HG03571 (cell line): ENCODE results near the gene ARPC5L.
A peak's percentile ranks its signal among the peaks of the same experiment; 100 is the strongest.
"Not testable (repeated sequence)": the region's sequence is repeated elsewhere in the genome, so short reads cannot be mapped to it uniquely, and the experiment has no call there.

Experiments
- ATAC-seq: cut with Tn5 transposase; IDR thresholded peaks from one replicate; pipeline ENCODE4 v1.9.1; 2021; ENCODE audit not compliant: unreplicated experiment

ARPC5L gene

DNA sequence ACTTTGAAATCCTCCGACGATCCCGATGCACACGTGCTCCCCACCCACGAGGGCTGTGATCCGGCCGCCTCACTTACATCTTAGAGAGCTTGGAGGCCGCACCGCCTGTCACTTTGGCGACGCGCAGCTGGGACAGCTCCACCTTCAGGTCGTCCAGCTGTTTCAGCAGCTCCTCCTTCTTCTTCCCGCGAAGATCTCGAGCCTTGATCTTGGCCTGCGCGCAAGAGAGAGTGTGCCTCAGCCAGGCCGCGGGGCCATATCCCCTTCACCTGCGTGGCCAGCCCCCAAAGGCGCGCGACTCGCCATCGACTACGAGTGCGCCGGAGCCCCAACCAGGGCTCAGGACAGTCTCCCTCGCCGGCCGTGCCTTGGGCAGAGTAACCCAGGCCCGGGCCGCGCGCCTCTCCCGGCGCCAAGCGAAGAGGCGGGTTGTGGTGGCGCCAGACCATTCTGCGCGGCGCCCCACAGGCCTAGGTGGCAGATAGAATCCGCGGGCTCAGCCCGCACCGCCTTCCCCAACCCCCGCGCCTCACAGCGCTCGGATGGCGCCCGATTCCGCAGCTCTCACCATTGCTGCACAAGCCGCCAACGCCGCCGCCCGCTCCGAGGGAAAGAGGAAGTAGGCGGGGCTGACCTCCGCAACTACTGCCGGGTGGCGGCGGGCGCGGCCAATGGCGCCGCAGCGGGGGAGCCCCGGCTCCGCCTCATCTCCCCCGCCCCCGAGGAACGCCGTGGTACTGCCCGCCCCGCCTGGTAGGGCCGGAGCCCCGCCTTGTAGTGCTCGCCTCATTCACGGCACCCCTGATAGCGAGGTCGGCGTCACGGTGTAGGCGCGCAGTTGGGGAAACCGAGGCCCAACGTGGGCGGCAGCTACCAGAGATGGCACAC is at the start of gene ARPC5L, which contains the start of gene RPL35:
Gene ARPC5L, plus strand, starts transcription at position 789 of the 888 bp plus-strand sequence. CDS start 7,161 bp downstream, outside the sequence.
Gene RPL35, minus strand, starts transcription at position 616 of the 888 bp plus-strand sequence. Its CDS starts 45 bp downstream, at position 571.
- peak; percentile 88 for ATAC-seq

DNA sequence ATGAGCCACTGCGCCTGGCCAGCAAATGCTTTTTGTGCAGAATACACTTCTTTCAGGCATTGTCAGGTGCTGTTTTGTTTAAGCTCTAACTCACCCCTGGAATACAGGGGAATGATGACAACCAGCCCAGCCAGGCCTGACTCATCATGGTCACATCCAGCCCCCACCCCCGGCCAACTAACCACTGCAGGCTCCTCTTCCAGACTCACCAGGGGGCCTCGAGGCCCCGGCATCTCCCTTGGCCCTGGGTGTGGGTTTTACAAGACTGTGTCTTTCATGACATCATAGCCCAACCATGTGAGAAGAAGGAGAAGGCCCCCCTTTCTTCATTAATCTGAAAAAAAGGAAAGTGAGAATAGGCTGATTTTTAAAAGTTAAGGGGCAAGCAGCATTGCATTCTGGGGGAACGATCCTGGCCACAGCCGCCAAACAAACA is 49.5 kb upstream of the ARPC5L start:
- no peak for ATAC-seq

DNA sequence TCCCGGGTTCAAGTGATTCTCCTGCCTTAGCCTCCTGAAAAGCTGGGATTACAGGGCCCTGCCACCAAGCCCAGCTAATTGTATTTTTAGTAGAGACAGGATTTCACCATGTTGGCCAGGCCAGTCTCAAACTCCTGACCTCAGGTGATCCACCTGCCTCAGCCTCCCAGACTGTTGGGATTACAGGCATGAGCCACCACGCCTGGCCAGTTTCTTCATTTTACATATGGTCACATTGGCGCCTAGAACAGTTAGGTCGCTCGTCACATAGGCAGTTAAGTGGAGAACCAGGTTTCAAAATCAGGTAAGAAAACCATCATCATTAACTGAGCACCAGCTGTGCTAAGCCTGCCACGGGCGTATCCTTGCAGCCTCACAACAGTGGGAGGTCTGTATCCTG is 48.9 kb upstream of the ARPC5L start:
- no peak for ATAC-seq

DNA sequence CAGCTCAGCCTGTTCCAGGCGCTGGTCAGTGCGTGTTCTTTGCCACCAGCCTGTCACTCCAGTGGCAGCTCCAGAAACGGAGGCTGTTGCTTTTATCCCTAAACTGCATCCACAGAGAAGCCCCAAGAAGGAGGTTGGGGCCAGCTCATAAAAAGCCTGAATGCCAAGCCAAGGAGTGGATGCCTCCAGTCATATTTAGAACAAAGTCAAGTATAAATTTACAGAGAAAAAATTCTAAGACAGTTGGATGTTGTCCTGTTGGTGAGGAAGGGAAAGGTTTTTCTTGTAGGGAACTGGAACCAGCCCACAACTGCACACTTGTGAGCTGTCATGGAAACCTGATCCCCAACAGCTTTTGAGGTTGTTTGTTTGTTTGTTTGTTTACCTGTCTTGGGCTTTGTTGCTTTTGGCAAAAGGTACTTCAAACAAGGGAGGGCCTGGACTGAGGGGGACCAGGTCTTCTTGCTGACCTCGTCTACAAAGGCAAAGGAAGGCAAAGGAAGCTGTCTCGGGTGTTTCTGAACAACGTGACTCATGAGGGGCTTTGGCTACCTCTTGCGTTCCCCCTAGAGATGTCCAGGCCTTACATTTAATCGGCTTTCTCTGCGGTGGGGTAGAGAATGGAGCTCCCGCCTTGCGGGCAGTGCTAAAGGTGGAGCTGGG is 48.3 kb upstream of the ARPC5L start:
- ATAC-seq, result no peak

DNA sequence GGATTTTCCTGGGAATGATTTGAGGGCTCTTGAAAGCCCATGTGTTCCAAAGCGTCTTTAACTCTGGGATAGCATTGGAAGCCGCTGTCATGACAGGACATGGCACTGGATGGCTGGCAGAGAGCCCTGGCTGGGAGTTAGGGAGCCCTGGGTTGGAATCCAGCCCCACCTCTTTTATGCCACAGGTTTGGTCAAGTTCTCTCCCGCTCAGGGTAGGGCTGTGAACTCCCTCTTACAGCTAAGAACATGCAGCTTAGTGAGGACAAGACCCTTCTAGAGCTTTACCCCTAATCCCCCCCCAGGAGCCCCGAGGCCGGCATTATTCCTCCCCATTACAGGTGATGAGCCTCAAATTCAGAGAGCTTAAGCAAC is 47.8 kb upstream of the ARPC5L start:
- no peak for ATAC-seq

DNA sequence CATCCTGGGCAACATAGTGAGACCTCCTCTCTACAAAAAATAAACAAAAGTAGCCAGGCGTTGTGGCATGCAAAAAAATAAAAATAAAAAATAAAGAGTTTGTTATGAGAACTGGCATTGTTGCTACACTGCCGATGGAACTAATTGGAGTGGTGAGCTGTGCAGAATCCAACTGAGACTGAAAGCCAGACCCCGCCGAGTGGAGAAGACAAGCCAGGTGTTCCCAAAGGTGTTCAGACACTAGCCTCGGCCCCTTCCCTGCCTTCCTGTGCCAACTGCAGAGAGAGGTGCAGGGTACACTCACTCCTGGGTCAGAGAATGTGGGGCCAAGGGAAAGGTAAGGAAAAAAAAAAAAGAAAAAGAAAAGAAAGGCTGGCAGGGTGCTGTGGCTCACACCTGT is 46.3 kb upstream of the ARPC5L start:
- no peak for ATAC-seq

DNA sequence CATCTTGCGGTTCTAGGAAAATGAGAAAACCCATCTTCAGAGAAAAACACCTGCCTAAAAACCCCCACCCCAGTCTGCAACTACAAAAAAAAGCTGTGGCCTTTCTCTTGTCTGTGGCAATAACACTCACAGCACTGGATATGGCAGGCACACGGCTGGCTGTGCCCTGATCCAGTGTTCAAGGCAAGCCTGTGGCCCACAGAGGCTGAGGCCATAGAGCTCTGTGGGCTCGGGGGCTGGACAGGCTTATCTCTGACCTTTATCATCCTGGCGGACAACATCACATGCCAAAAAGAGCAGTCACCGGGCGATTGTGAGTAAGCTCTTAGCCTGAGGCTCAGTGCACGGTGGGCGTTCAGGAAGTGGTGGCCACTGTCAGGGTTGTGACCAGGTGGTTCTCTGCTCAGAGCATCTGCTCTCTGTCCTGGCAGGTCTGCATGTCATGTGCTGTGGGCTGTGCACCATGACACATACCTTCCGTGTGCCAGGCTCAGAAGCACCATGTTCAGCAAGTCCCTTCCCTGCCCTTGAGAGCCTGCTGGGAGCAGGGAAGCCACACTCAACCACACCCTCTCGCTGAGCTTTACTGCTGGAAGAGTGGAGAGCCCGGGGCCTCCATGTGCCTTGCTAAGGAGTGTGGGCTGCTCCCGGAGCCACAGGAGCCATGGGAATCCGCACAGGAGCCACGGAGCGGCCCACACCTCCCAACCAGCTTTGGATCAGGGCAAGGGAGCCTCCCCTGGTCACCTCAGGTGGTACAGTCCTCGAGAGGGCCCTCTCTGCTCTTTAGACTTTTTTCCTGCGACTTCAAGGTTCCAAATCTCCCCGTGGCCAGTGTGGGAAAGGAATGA is 43.3 kb upstream of the ARPC5L start:
- ATAC-seq, result no peak

DNA sequence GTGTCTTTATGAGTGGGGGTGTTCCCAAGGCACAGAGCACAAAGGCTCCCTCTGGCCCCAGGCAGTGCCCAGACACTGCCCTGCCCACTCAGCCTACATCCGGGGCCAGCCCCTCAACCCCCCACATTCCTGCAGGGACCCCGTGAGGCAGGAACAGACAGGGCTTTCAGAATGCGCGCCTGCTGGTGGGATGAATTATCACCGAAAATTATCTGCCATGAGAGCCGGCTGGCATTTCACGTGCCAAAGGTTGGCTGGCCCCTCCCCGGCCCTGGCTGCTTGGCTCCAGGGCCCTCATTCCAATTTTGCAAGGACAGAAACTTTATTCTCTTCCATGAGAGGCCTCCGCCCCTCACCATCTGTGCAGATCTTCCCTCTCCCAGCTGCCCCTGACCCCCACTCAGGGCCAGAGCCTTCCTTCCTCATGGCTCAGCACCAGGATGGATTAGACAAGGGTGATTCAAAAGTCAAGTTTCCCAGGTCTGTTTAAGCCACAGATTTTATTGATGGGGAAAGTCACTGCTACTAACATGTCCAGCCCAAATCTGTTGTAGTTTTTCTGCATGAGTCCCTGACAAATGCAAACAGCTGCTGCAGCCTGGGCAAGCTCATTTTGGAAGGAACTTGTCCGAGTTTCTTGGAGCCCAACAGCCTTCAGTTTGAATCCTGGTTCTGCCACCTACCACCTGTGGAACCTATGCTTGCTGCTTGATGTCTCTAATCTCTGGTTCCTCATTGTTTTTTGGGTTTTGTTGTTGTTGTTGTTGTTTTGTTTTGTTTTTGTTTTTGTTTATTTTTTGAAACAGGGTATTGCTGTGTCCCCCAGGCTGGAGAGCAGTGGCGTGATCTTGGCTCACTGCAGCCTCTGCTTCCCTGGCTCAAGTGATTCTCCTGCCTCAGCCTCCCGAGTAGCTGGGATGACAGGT is 41.0 kb upstream of the ARPC5L start:
- no peak for ATAC-seq

DNA sequence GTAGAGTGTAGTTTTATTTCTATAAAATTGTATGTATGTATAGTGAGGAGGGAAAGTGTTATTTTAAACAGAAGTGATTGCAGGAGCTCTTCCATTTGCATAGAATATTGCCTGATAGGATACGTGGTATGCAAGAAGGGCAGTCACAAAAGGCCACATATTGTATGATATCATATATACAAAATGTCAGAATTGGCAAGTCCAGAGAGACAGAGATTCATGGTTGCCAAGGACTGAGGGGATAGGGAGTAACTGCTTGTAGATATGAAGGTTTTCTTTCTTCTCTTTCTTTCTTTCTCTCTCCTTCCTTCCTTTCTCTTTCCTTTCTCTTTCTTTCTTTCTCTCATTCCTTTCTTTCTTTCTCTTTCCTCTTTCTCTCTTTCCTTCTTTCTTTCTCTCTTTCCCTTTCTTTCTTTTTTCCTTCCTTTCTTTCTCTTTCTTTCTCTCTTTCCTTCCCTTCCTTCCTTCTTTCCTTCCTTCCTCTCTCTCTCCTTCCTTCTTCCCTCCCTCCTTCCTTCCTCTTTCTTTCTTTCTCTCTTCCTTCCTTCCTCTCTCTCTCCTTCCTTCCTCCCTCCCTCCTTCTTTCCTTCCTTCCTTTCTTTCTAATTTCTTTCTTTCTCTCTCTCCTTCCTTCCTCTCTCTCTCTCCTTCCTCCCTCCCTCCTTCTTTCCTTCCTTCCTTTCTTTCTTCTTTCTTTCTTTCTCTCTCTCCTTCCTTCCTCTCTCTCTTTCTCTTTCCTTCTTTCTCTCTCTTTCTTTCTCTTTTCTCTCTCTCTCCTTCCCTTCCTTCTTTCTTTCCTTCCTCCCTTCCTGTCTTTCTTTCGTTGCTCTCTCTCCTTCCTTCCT is 33.2 kb upstream of the ARPC5L start:
- ATAC-seq, result no peak

DNA sequence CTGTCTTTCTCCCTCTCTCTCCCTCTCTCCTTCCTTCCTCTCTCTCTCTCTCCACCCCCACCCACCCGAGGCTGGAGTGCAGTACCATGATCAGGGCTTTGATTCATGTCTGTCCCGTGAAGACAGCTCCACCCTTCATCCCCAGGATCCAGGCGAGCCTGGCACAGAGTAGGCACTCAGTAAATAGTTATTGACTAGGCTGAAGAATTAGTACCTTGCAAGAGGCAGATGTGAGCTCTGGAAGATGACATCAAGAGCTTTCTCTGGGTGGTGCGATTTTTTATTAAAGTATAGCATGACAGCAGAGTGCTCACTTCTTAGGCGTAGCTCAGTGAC is 32.6 kb upstream of the ARPC5L start:
- no peak for ATAC-seq

DNA sequence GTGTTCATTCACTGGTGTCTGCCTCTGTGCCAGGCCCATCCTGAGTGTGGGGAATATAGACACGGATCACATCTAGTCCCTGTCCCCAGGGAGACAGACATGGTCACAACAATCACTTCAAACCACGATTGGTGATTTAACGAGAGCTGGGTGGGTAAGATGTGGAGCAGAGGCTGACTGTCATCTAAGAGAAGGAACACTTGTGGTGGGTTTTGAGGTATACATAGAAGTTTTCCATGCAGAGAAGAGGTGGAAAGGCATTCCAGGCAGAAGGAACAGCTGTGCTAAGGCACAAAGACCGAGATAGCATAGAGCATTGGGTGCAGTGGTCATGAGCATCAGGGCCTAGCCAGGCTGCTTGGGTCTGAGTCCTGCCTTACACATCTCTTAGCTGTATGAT is 31.3 kb upstream of the ARPC5L start:
- ATAC-seq, result no peak

DNA sequence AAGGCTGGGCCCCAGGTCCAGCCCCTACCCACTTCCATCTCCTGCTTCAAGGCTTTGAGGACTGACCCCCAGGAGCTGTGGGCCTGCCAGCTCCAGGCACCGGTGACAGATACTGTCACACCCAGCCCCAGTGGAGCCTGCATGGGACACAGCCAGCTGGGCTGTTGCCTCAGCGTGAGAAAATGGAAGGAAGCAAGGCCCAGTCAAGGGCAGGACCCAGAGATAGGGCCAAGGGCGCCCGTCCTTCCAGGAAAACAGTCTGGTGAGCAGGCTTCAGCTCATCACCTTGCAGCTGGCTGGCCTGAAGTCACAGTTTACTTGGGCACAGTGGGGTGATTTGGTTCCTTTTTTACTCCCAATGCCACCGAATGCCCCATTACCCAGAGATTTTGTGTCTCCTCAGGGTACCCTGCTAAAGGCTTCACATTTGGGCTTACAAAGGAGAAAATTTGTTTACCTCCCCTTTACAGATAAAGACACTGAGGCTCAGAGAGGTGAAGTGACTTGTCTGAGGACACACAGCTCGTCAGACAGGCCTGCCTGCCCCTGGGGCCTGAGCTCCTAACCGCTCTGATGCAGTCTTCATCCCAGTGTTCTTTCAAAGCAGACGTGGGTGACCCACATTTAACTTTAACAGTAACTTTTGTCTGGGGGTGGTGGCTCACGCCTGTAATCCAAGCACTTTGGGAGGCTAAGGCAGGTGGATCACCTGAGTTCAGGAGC is 30.1 kb upstream of the ARPC5L start:
- ATAC-seq, result no peak

DNA sequence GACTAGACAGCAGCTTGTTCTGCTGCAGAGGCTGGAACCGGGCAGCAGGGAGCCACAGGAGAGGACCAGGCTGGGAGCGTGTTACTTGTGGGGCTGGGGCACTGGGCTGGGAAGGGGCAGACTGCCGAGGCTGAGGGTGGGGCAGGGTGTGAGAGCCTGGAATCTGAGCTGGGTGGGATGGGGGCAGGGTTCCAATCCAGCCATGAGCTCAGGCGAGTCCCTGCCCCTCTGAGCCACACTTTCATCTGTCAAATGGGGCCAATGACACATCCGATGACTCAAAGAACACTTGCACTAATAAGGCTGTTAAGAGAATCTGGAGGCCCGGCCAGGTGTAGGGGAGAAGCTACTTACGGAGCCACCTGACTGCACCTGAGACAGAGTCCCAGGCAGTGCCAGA is 27.3 kb upstream of the ARPC5L start:
- ATAC-seq, result no peak

DNA sequence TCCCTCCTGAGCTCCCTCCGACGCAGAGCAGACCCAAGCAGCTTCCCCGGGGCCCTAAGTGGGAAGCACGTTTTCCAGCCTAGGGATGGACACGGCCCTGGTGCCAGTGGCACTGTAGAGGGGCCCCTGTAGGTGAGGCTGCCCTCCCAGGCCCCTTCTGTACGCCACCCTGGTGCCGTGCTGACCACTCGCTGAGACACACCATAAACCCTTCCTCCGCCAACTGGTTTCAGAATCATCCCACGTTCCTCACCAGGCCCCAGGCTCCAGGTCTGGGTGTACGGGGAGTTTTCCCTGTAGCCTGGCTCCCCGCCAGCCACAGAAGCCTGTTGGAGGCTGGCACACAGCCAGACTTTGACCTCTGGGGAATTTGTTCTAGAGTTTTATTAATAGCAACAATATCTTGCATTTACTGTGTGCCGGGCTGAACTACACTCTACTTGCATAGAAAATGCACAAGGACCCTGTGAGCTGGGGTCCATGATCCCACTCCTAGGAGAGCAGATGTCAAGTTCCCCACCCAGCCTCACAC is 26.8 kb upstream of the ARPC5L start:
- no peak for ATAC-seq

DNA sequence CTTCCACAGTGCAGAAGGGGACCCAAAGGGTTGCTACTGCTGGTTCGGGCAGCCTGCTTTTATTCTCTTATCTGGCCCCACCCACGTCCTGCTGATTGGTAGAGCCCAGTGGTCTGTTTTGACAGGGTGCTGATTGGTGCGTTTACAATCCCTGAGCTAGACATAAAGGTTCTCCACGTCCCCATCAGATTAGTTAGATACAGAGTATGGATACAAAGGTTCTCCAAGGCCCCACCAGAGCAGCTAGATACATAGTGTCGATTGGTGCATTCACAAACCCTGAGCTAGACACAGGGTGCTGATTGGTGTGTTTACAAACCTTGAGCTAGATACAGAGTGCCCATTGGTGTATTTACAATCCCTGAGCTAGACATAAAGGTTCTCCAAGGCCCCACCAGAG is 23.8 kb upstream of the ARPC5L start:
- ATAC-seq, result not testable (repeated sequence)

DNA sequence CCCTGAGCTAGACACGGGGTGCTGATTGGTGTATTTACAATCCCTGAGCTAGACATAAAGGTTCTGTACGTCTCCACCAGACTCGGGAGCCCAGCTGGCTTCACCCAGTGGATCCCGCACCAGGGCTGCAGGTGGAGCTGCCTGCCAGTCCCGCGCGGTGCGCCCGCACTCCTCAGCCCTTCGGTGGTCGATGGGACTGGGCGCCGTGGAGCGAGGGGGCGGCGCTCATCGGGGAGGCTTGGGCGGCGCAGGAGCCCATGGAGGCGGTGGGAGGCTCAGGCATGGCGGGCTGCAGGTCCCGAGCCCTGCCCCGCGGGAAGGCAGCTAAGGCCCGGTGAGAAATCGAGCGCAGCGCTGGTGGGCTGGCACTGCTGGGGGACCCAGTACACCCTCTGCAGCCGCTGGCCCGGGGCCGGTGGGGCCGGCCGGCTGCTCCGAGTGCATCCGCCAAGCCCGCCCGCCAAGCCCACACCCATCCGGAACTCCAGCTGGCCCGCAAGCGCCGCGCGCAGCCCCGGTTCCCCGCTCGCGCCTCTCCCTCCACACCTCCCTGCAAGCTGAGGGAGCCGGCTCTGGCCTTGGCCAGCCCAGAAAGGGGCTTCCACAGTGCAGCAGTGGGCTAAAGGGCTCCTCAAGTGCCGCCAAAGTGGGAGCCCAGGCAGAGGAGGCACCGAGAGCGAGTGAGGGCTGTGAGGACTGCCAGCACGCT is 23.2 kb upstream of the ARPC5L start:
- not testable (repeated sequence) for ATAC-seq

DNA sequence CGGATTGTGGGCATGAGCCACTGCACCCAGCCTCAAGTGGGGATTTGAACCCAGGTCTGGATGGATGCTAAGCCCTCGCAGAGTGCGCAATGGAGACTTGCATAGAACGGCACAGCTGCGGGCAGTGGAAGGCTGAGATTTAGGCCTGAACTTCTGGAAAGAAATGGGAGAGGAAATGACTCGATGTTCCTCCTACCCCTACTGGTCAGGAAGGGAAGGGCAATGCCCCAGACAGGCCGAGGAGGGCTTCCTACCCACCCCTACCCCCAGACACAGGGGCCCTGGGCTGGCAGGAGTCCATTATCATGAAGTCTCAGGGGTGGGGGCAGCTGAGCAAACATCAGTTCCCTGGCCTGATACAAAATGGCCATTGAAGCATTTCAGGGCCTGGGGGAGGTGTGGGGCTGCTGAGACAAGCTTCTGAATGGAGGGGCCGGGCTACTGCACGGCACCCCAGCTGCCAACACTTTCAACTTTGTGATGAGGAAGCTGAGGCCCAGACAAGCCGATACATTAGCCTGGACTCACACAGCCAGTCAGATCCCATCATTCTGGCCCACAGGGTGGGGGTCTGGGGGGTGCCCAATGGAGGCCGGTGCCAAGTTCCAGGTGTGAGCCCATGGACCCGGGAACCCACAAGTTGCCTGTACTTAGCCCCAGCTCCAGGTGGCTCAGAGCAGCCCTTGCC is 22.2 kb upstream of the ARPC5L start:
- ATAC-seq, result no peak
